CD14-positive monocyte (primary cell): Measurements from ENCODE around the gene CAMTA1. TPM values are rescaled to one million over a fixed set of nuclear protein-coding genes. Genes with fewer than 3 reads are reported as not detected.
"Not testable (repeated sequence)": the region's sequence is repeated elsewhere in the genome, so short reads cannot be mapped to it uniquely, and the experiment has no call there.

Experiments used
- DNase-seq, 3 donors: peaks; one replicate each; pipeline ENCODE4 v3.0.0-alpha.2; 2011 to 2022
- H2AFZ ChIP-seq: 2 replicates; pipeline ENCODE4 v1.6.0; 2012; ENCODE audit warnings: mild to moderate bottlenecking, low read depth, low read length, inconsistent platforms; ENCODE audit not compliant: insufficient read depth, poor library complexity, severe bottlenecking
- H3K27ac ChIP-seq, 2 donors: 1 replicate in 1 of 2; 2 replicates in 1 of 2; pipeline ENCODE4 v1.5.1; 2012 to 2013; ENCODE audit warnings: low read length in 2 of 2, control low read depth in 1 of 2, inconsistent platforms in 1 of 2, low read depth in 1 of 2, mild to moderate bottlenecking in 1 of 2
- H3K27me3 ChIP-seq, 2 donors: one replicate each; pipeline versions ENCODE4 v1.6.0 to v1.6.1; 2011 to 2013; ENCODE audit warnings: low read length in 2 of 2; ENCODE audit not compliant: control insufficient read depth in 2 of 2, insufficient read depth in 2 of 2
- H3K36me3 ChIP-seq, 2 donors: replicated peaks in 1 of 2; 1 replicate in 1 of 2; 2 replicates in 1 of 2; pipeline versions ENCODE4 v1.5.1 to v1.6.1; 2012 to 2013; ENCODE audit warnings: low read length in 2 of 2, control low read depth in 1 of 2, inconsistent platforms in 1 of 2, mild to moderate bottlenecking in 1 of 2; ENCODE audit not compliant: insufficient read depth in 2 of 2, control insufficient read depth in 1 of 2
- H3K4me1 ChIP-seq, 2 donors: 1 replicate in 1 of 2; 2 replicates in 1 of 2; pipeline versions ENCODE4 v1.5.1 to v1.6.1; 2012 to 2013; ENCODE audit warnings: low read length in 2 of 2, control low read depth in 1 of 2, inconsistent platforms in 1 of 2, mild to moderate bottlenecking in 1 of 2, moderate library complexity in 1 of 2; ENCODE audit not compliant: insufficient read depth in 2 of 2, control insufficient read depth in 1 of 2
- H3K4me2 ChIP-seq: replicated peaks from 2 replicates; pipeline ENCODE3; 2012; ENCODE audit warnings: low read length, moderate library complexity, mild to moderate bottlenecking; ENCODE audit not compliant: poor library complexity, severe bottlenecking; ENCODE audit errors: extremely low read depth
- H3K4me3 ChIP-seq, 3 experiments: fragments of 200-600 bp in 1 of 3; sonication (generic) in 1 of 3; replicated peaks in 1 of 3; 1 replicate in 2 of 3; 2 replicates in 1 of 3; pipeline ENCODE4 v1.5.1; 2011 to 2013; ENCODE audit warnings: low read length in 3 of 3, mild to moderate bottlenecking in 3 of 3, control low read depth in 2 of 3, low read depth in 2 of 3, inconsistent platforms in 1 of 3, moderate library complexity in 1 of 3
- H3K79me2 ChIP-seq: 2 replicates; pipeline ENCODE4 v1.6.0; 2012; ENCODE audit warnings: mild to moderate bottlenecking, control low read depth, inconsistent platforms, low read length, moderate library complexity; ENCODE audit not compliant: insufficient read depth
- H3K9ac ChIP-seq: 2 replicates; pipeline ENCODE4 v1.6.0; 2017; ENCODE audit warnings: low read length, mild to moderate bottlenecking; ENCODE audit not compliant: insufficient read depth, poor library complexity, severe bottlenecking
- H3K9me3 ChIP-seq, 2 donors: replicated peaks in 1 of 2; 1 replicate in 1 of 2; 2 replicates in 1 of 2; pipeline versions ENCODE4 v1.5.1 to v1.6.1; 2012 to 2013; ENCODE audit warnings: low read length in 2 of 2, control low read depth in 1 of 2; ENCODE audit not compliant: control insufficient read depth in 1 of 2, insufficient read depth in 1 of 2
- H4K20me1 ChIP-seq: 2 replicates; pipeline ENCODE4 v1.6.0; 2012; ENCODE audit warnings: mild to moderate bottlenecking, low read length, control low read depth, moderate library complexity; ENCODE audit not compliant: insufficient read depth
- H3K27ac Mint-ChIP-seq, 7 donors: one replicate each; pipeline ENCODE4 v1.8.0; 2020; ENCODE audit warnings: mild to moderate bottlenecking in 7 of 7, mixed read lengths in 7 of 7, moderate library complexity in 6 of 7, inconsistent platforms in 2 of 7
- H3K27me3 Mint-ChIP-seq, 3 donors: one replicate each; pipeline ENCODE4 v1.8.0; 2021 to 2022; ENCODE audit warnings: low read depth in 3 of 3, mild to moderate bottlenecking in 3 of 3, mixed read lengths in 3 of 3, moderate library complexity in 3 of 3, inconsistent platforms in 1 of 3
- H3K36me3 Mint-ChIP-seq, 2 donors: one replicate each; pipeline ENCODE4 v1.8.0; 2020; ENCODE audit warnings: mixed read lengths in 2 of 2, inconsistent platforms in 1 of 2, mild to moderate bottlenecking in 1 of 2
- H3K4me1 Mint-ChIP-seq: one replicate; pipeline ENCODE4 v1.8.0; 2020; ENCODE audit warnings: mild to moderate bottlenecking, mixed read lengths
- H3K4me3 Mint-ChIP-seq, 2 donors: one replicate each; pipeline ENCODE4 v1.8.0; 2020; ENCODE audit warnings: mild to moderate bottlenecking in 2 of 2, mixed read lengths in 2 of 2, moderate library complexity in 1 of 2
- H3K9me3 Mint-ChIP-seq, 7 donors: one replicate each; pipeline ENCODE4 v1.8.0; 2020 to 2022; ENCODE audit warnings: mixed read lengths in 7 of 7, mild to moderate bottlenecking in 6 of 7, moderate library complexity in 6 of 7, inconsistent platforms in 2 of 7
- CTCF ChIP-seq: fragments of 200-600 bp; IDR thresholded peaks from one replicate; pipeline ENCODE4 v1.8.0; 2022; ENCODE audit warnings: antibody characterized with exemption, mild to moderate bottlenecking
- WGBS: methylation state at CpG from one replicate; pipeline ENCODE4 v1.1.5; 2013; ENCODE audit warnings: missing lambda C conversion rate; ENCODE audit not compliant: insufficient coverage; 5-methylcytosine and 5-hydroxymethylcytosine counted together
- intact Hi-C, 2 donors: fragments of 100-400 bp; cut with micrococcal nuclease; formaldehyde crosslinking; loops; one replicate each; pipeline versions ENCODE4 v1.15.0 to v1.15.1; 2023
- polyA plus RNA-seq, 3 donors: library from polyadenylated mRNA; depleted of rRNA in 1 of 3; unstranded in 2 of 3; stranded (reverse) in 1 of 3; fragments of 300-500 nt in 2 of 3; fragments of >200 nt in 1 of 3; fragmentation: Illumina TruSeq in 2 of 3; gene quantifications; 1 replicate in 2 of 3; 2 replicates in 1 of 3; pipeline ENCODE4 v1.2.3, GENCODE V29; 2012 to 2021

The CAMTA1 gene
- polyA plus RNA-seq, 3 donors = 52.0 to 89.6 (median 78.3) TPM

GRCh38 chr1:7604906-7605305, 819.7 kb downstream of the CAMTA1 start:
- intact Hi-C loops, H3K27ac ChIP-seq, DNase-seq, H3K4me3 ChIP-seq, H3K36me3 Mint-ChIP-seq, H3K9me3 ChIP-seq, H3K36me3 ChIP-seq, H3K4me3 Mint-ChIP-seq, H4K20me1 ChIP-seq, H3K4me2 ChIP-seq, H3K79me2 ChIP-seq, H3K9ac ChIP-seq, H3K27ac Mint-ChIP-seq, H3K4me1 ChIP-seq, H2AFZ ChIP-seq, H3K27me3 Mint-ChIP-seq, H3K27me3 ChIP-seq, H3K4me1 Mint-ChIP-seq: not testable (repeated sequence)
- WGBS = 99% methylated on average over 6 of the region's 6 CpGs
- H3K9me3 Mint-ChIP-seq = peaks cover 0 to 12% (median 6%) of the 10 kb centered on the region in 7 donors

DNA sequence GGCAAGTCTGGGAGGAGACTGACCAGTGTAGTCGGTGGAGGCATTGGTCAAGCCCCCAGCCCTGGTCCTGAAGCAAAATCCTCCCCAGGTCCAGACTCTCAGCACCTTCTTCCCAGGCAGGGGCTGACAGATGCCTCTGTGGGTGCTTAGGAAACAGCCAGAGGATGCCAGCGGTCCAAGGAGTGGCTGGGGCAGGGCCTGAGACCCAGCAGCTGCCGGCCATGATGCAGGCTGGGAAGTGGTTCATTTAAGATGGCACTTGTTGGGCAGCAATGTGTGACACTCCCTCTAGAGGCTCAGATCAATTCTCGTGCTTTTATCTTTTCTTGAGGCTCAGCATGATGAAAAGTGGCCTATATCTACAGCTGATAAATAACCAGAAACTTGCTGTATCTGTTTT, 820.8 kb downstream of the CAMTA1 start:
- peaks cover 0 to 12% (median 5%) of the 10 kb centered on the region in 7 donors for H3K9me3 Mint-ChIP-seq
- no peaks in the 10 kb centered on the region for H3K36me3 Mint-ChIP-seq
- Histone ChIP-seq H3K27ac (no peak overlapping the region), H3K4me2 (no peak overlapping the region), H4K20me1 (no peaks in the 10 kb centered on the region), H3K9me3 (no peaks in the 10 kb centered on the region), H3K36me3 (no peaks in the 10 kb centered on the region), H3K27me3 (no peaks in the 10 kb centered on the region), H3K79me2 (no peaks in the 10 kb centered on the region), H3K4me3 (no peak overlapping the region), H2AFZ (no peak overlapping the region), H3K4me1 (no peaks in the 10 kb centered on the region), H3K9ac (no peak overlapping the region)
- no peaks in the 10 kb centered on the region for H3K4me1 Mint-ChIP-seq
- no peak overlapping the region for H3K4me3 Mint-ChIP-seq
- 100% methylated on average over 1 of the region's 4 CpGs for WGBS
- H3K27ac Mint-ChIP-seq = no peak overlapping the region
- no peak for TF ChIP-seq CTCF
- peaks cover 0 to 3% (median 2%) of the 10 kb centered on the region in 3 donors for H3K27me3 Mint-ChIP-seq
- DNase-seq = no peak
- intact Hi-C loops = no loop called here
